Stimulated activated naive CD8-positive, alpha-beta T cell treated with anti-CD3 and anti-CD28 coated beads, Interleukin-15, Interleukin-2, amounts not matched to agents 100 ng/mL and 50 ng/mL, for 24 hours (primary cell): ENCODE data around the gene OLFM1.

ENCODE experiments used
- H3K27ac Mint-ChIP-seq: one replicate; pipeline ENCODE4 v1.8.0; 2021; ENCODE audit warnings: mild to moderate bottlenecking, mixed read lengths
- H3K27me3 Mint-ChIP-seq: one replicate; pipeline ENCODE4 v1.8.0; 2021; ENCODE audit warnings: mixed read lengths
- H3K36me3 Mint-ChIP-seq: one replicate; pipeline ENCODE4 v1.8.0; 2021; ENCODE audit warnings: low read depth, mixed read lengths
- H3K4me1 Mint-ChIP-seq: one replicate; pipeline ENCODE4 v1.8.0; 2021; ENCODE audit warnings: low read depth, mixed read lengths
- H3K4me3 Mint-ChIP-seq: one replicate; pipeline ENCODE4 v1.8.0; 2021; ENCODE audit warnings: mild to moderate bottlenecking, mixed read lengths
- H3K9me3 Mint-ChIP-seq: one replicate; pipeline ENCODE4 v1.8.0; 2021; ENCODE audit warnings: mixed read lengths

The OLFM1 gene

GRCh38 chr9:135068776-135069415, 18.6 kb upstream of the OLFM1 start:
- no peak overlapping the region for H3K4me3 Mint-ChIP-seq
- H3K27ac Mint-ChIP-seq: no peak overlapping the region
- H3K9me3 Mint-ChIP-seq: peaks cover 8% of the 10 kb centered on the region
- H3K27me3 Mint-ChIP-seq: peaks cover 25% of the 10 kb centered on the region
- H3K4me1 Mint-ChIP-seq: no peaks in the 10 kb centered on the region
- H3K36me3 Mint-ChIP-seq: no peaks in the 10 kb centered on the region

DNA sequence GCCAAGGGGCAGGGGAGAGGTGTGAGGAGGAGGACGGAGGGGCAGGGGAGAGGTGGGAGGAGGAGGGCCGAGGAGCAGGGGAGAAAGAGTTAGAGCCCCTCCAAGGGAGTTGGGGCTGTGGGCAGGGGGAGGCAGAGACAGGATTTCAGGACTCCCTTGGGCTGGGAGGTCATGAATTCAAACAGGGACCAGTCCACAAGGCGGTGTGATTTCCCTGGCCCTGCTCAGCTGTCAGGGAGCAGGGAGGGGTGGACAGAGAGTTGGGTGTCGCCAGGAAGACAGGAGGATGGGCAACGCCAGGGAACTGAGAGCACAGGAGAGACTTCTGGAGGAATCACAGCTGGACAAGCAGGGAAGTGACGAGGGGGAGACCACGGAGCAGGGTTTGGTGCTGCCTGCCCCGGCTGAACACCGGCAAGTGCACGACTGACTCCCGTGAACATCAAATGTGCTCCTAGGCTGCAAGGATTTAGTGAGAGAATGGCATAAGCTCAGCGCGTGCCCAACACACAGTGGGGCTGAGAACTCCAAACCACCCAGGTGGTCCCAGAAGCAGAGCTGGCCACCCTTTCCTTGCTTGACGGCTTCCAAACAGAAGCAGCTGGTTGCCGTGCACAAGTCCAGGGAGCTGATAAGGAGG, 17.8 kb upstream of the OLFM1 start:
- Mint-ChIP-seq H3K36me3 (no peaks in the 10 kb centered on the region), H3K4me3 (no peak overlapping the region), H3K9me3 (peaks cover 2% of the 10 kb centered on the region), H3K4me1 (no peaks in the 10 kb centered on the region), H3K27me3 (peaks cover 21% of the 10 kb centered on the region), H3K27ac (no peak overlapping the region)

GRCh38 chr9:135070198-135070951, 17.1 kb upstream of the OLFM1 start:
- no peaks in the 10 kb centered on the region for H3K9me3 Mint-ChIP-seq
- no peaks in the 10 kb centered on the region for H3K4me1 Mint-ChIP-seq
- H3K27me3 Mint-ChIP-seq: peaks cover 25% of the 10 kb centered on the region
- H3K27ac Mint-ChIP-seq: no peak overlapping the region
- H3K4me3 Mint-ChIP-seq: no peak overlapping the region
- H3K36me3 Mint-ChIP-seq: no peaks in the 10 kb centered on the region

GRCh38 chr9:135070964-135071735, 16.3 kb upstream of the OLFM1 start:
- Mint-ChIP-seq H3K36me3 (no peaks in the 10 kb centered on the region), H3K27me3 (peaks cover 20% of the 10 kb centered on the region), H3K9me3 (no peaks in the 10 kb centered on the region), H3K4me1 (no peaks in the 10 kb centered on the region), H3K27ac (no peak overlapping the region), H3K4me3 (no peak overlapping the region)

DNA sequence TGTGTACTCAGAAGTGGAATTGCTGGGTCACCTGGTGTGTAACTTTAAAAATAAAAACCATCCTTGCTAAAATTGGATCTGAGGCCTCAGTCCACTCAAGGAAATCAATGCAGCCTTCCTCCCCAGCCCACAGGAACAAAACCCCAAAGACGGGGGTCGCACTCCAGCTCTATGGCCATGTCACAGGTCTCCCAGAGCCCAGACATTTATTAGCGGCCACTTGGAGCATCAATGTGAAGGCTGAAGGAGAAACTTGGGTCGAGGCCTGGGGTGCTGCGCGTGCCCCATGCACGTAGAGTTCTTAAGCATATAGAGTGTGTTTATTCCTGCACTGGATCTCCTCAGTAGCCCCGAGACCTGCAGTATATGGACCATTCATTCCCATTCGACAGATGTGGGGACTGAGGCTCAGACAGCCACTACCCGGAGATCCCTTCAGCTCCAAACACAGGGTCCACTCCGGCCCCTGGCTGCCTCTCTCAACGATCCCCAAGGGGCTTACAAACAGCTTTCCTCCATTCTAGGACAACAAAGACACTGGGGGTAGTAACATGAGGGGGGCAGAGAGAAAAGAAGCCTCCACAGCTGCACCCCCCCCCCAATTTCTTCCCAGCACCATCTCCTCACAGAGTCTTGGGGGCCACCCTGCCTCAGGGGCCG, 14.3 kb upstream of the OLFM1 start:
- Mint-ChIP-seq H3K4me3 (no peak overlapping the region), H3K4me1 (no peaks in the 10 kb centered on the region), H3K36me3 (no peaks in the 10 kb centered on the region), H3K27me3 (peaks cover 29% of the 10 kb centered on the region), H3K27ac (no peak overlapping the region), H3K9me3 (no peaks in the 10 kb centered on the region)

DNA sequence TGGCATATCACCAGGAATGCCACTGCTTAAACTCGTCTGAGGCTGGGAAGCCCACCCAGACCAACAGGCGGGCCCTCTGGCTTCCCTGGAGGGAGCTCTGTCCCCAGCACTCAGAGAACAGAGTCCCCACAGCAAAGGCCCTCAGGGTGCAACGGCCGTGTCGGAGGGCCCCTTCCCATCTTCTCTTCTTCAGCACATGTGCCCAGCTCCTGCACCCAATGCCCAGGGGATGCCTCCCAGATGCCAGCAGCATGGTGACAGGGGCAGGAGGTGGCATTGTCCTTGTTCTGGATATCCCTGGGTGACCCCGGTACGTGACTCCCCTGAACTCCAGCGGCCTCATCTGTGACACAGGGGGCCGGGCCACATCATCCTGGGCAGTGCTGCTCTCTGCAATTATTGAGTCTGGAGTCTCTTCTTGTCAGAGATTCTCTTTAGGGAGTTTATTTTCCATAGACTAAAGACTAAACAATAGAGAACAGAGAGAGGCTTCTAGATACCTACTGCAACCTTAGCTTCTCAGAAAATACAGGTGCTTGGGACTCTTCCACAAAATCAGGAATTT, 13.6 kb upstream of the OLFM1 start:
- Mint-ChIP-seq H3K27ac (no peak overlapping the region), H3K4me1 (no peaks in the 10 kb centered on the region), H3K27me3 (peaks cover 30% of the 10 kb centered on the region)

GRCh38 chr9:135074354-135075233, 12.9 kb upstream of the OLFM1 start:
- no peaks in the 10 kb centered on the region for H3K9me3 Mint-ChIP-seq
- no peaks in the 10 kb centered on the region for H3K4me1 Mint-ChIP-seq
- H3K4me3 Mint-ChIP-seq: no peak overlapping the region
- H3K36me3 Mint-ChIP-seq: no peaks in the 10 kb centered on the region
- H3K27me3 Mint-ChIP-seq: peaks cover 32% of the 10 kb centered on the region
- H3K27ac Mint-ChIP-seq: no peak overlapping the region

More for the DNA sequence above, 13.6 kb upstream of the OLFM1 start:
- no peaks in the 10 kb centered on the region for H3K36me3 Mint-ChIP-seq
- no peaks in the 10 kb centered on the region for H3K9me3 Mint-ChIP-seq
- H3K4me3 Mint-ChIP-seq: no peak overlapping the region

GRCh38 chr9:135075234-135076142, 12.0 kb upstream of the OLFM1 start:
- no peak overlapping the region for H3K4me3 Mint-ChIP-seq
- no peaks in the 10 kb centered on the region for H3K9me3 Mint-ChIP-seq
- no peaks in the 10 kb centered on the region for H3K4me1 Mint-ChIP-seq
- no peaks in the 10 kb centered on the region for H3K36me3 Mint-ChIP-seq
- H3K27me3 Mint-ChIP-seq: peaks cover 31% of the 10 kb centered on the region
- H3K27ac Mint-ChIP-seq: no peak overlapping the region

GRCh38 chr9:135076143-135076875, 11.2 kb upstream of the OLFM1 start:
- Mint-ChIP-seq H3K9me3 (no peaks in the 10 kb centered on the region), H3K27ac (no peak overlapping the region), H3K27me3 (peaks cover 28% of the 10 kb centered on the region), H3K36me3 (no peaks in the 10 kb centered on the region), H3K4me1 (no peaks in the 10 kb centered on the region), H3K4me3 (no peak overlapping the region)

- Mint-ChIP-seq H3K36me3 (no peaks in the 10 kb centered on the region), H3K27ac (no peak overlapping the region), H3K4me3 (no peak overlapping the region), H3K4me1 (no peaks in the 10 kb centered on the region), H3K27me3 (peaks cover 28% of the 10 kb centered on the region), H3K9me3 (no peaks in the 10 kb centered on the region)
These were observed 10.5 kb upstream of the OLFM1 start for GRCh38 chr9:135076876-135077430.

DNA sequence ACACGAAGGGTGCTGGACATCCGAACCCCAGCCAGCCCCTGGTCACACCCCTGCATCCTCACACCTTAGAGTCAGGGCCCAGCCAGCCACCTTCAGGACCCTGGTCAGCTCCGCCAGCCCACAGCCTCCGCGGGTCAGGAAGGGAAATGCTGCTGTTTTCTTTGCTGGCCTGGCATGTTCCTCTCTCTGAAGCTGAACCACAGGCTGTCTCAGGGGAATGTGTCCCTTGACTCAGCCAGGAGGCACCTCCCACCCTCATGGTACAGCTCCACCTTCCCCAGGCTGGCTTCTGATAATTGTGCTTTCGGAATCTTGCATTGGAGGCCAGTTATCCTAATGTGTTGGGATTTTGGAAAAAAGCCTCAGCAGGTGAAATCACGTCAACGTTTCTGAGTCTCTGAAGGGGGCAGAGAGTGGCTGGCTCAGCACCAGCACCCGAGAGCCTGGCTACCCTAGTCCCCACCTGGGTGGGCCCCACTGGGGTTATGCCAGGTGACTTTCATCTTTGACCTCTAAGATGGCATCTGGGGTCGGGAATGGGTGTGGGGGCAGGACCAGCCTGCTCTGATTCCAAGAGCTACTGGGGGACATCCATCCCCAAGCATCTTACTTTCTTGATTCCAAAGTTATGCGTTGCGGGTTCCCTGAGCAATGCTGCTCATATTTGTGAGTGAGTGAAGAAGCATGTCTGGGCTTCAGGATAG, 9.8 kb upstream of the OLFM1 start:
- H3K36me3 Mint-ChIP-seq: no peaks in the 10 kb centered on the region
- no peak overlapping the region for H3K27ac Mint-ChIP-seq
- no peak overlapping the region for H3K4me3 Mint-ChIP-seq
- peaks cover 25% of the 10 kb centered on the region for H3K27me3 Mint-ChIP-seq
- H3K9me3 Mint-ChIP-seq: no peaks in the 10 kb centered on the region
- H3K4me1 Mint-ChIP-seq: no peaks in the 10 kb centered on the region
